Activated CD8-positive, alpha-beta memory T cell treated with anti-CD3 and anti-CD28 coated beads, Interleukin-2, amount 50 U/mL, for 48 hours (primary cell): ENCODE results near the gene NRG3.
"Not testable (repeated sequence)": the region's sequence is repeated elsewhere in the genome, so short reads cannot be mapped to it uniquely, and the experiment has no call there.

Experiments
- DNase-seq: peaks from one replicate; pipeline ENCODE4 v3.0.0-alpha.2; 2020

NRG3 gene

DNA sequence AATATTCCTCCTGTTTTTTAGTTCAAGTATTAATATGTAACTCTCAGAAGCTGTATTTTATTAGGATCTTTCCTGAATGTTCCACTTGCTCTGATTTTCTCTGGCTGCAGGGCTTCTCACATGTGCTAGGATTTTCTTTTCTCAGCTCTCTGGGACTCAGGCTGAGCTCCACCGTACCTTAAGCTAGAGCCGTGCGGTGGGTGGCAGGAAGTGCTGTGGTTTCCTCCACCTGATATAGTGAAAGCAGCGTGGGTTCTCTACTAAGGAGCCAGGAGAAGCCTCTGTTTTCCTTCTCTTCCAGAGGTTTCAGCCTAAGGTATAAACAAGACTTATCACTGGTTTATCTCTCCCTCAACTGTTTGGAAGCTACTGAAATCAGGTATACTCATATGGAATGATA, 433.6 kb downstream of the NRG3 start:
- DNase-seq = no peak

- no peak for DNase-seq
Observed at GRCh38 chr10:82310839-82311238, 435.8 kb downstream of the NRG3 start.

DNA sequence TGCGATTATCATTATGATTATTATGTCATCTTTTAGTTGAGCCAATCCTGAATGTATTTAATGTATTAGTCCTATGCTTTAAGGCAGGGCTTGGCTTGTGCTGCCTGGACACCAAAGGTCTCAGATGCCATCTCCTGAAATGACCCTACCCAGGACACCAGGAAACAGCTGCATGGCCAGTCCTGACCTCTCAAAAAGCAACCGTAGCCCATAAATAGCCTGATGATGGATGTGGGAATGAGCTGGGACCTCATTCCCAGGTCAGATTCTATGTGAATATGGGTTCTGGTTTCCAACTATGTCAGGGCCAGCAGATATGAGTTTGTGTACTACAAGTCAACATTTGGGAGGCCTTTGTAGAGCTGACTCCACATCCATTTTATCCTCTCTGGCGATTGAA, 438.4 kb downstream of the NRG3 start:
- no peak for DNase-seq

DNA sequence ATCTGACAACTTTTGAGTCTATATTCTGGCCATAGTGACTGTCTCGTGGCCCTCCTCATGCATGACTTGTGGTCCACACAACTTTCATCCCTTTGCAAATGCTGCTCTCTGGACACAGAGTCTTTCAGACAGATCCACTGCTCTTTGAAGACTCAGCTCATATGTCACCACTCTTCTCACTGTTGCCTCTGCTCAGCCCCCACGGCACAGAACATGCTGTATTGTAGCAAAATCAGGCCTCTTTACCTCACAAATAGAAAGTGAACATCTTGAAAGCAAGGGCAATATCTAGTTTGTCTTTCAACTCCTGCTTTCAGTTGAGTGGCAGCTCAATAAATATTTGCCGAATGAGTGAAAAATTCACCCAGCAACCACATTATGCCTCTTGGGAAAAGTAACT, 443.5 kb downstream of the NRG3 start:
- no peak for DNase-seq

- DNase-seq = no peak
Observed at GRCh38 chr10:82319074-82319473, 444.1 kb downstream of the NRG3 start.

GRCh38 chr10:82319562-82319961, 444.6 kb downstream of the NRG3 start:
- DNase-seq = no peak

GRCh38 chr10:82321724-82322123, 446.7 kb downstream of the NRG3 start:
- DNase-seq = no peak

DNA sequence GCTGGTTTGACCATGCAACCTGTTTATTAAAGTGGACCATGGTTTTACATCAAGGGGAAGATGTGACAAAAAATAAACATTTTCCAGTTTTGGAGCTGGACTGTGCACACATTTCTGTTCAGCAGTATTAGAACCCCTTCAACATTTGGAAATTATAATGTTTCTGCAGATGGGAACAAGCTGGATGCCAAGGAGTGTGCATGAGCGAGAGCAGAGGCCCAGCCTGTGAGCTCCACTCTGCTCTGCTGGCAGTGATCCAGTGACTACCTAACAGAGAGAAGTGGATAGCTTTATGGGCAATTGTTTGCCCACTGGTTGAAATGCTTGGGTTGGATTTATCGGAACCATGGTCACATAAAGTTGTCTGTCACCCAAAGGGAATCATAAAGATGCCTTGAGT, 456.7 kb downstream of the NRG3 start:
- no peak for DNase-seq

GRCh38 chr10:82335831-82336230, 460.8 kb downstream of the NRG3 start:
- DNase-seq = no peak

GRCh38 chr10:82340166-82340565, 465.2 kb downstream of the NRG3 start:
- no peak for DNase-seq

DNA sequence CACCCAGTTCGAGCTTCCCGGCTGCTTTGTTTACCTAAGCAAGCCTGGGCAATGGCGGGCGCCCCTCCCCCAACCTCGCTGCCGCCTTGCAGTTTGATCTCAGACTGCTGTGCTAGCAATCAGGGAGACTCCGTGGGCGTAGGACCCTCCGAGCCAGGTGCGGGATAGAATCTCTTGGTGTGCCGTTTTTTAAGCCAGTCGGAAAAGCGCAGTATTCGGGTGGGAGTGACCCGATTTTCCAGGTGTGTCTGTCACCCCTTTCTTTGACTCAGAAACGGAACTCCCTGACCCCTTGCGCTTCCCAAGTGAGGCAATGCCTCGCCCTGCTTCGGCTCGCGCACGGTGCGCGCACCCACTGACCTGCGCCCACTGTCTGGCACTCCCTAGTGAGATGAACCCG, 474.6 kb downstream of the NRG3 start:
- not testable (repeated sequence) for DNase-seq

DNA sequence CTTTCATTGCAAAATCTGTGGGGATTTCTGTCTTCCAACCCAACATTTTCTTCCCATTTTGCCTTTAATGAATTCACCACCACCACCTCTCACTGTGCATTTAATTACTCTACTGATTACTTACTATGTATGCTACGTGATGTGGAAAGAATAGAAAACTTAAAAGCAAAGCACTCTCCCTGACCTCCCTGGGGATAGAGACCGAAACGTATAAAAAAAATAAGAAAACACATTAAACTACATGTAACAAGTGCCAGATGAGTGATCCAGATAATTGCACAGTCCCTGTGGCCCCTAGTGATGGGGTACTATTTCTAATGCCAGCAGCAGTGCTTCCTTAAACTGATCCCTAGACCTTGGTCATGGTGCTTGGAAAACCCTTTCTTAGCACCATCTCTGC, 478.4 kb downstream of the NRG3 start:
- DNase-seq = no peak

- DNase-seq = no peak
Observed at GRCh38 chr10:82358486-82359099, 483.6 kb downstream of the NRG3 start.

- no peak for DNase-seq
Observed at GRCh38 chr10:82361256-82361655, 486.3 kb downstream of the NRG3 start.

DNA sequence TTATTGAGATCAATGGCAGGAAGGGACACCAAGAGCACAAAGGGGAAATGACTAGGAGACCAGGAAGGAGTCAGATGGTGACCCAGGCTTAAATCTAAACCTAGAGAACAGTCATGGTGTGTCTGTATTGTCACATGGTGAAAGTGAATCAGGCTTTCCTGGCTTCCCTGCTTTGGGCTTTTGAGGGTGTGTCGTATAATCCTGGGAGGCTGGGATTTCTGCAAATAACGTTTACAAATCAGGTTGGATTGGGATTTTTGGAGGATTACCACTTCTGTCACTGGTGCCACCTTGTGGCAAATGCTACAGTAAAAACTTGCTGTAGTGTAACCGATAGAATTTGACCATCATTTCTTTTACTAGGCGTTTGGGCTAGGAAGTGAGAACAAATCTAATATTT, 502.6 kb downstream of the NRG3 start:
- no peak for DNase-seq

GRCh38 chr10:82378146-82378545, 503.2 kb downstream of the NRG3 start:
- no peak for DNase-seq

GRCh38 chr10:82383350-82383749, 508.4 kb downstream of the NRG3 start:
- DNase-seq = no peak

GRCh38 chr10:82390866-82391658, 516.1 kb downstream of the NRG3 start:
- no peak for DNase-seq

GRCh38 chr10:82391971-82392370, 517.0 kb downstream of the NRG3 start:
- no peak for DNase-seq

DNA sequence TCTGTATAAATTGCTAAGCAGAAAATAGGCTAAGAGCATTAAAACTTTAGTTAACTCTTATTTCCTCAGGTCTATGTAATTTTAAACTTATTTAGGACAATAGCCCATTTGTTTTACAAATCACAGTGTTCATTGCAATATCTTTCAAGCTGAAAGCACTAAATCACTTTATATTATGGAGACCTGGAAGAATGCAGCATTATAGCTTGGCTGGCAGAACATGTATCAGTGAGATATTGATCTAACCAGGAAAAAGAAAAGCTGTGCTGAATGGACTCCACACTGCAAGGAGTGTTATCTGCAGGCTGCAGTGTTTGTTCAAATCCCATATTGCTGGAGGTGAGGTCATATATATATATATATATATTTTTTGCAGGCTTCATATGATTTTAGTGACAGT, 517.5 kb downstream of the NRG3 start:
- DNase-seq = no peak

DNA sequence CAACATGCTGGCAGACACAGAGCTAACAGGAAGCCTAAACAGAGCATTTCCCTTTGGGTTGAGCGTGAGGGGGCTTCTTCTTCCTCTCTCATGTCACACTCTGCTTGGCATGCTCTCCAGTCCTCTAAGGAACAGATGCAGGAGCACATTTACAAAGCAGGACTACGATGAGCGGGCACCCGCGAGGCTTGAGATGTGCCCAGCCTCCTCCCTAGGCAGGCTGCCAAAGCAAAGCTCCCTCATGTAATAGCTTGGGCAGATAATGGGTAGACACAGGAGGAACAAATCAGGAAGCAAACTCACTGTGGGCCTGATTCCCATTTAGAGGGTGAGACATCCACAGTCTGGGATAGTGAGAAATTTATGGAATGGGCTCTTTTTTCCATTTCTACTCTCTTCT, 519.1 kb downstream of the NRG3 start:
- DNase-seq = no peak

DNA sequence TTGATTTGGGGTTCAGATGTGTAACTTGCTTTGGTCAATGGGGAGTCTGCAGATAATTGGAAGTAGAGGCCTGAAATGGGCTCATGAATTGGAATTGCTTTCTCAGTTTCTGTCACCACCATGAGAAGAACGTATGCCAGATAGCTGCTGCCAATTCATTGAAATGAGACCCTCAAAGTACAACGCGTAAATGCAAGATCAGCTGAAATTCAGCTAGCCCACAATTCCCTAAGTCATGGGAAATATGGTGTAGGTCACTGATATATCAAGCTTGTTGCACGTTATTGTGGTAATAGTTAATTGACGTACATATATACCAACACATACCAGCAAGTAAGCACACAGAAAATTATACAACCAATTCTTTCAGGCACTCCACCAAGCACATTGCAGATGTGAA, 520.0 kb downstream of the NRG3 start:
- DNase-seq = no peak

DNA sequence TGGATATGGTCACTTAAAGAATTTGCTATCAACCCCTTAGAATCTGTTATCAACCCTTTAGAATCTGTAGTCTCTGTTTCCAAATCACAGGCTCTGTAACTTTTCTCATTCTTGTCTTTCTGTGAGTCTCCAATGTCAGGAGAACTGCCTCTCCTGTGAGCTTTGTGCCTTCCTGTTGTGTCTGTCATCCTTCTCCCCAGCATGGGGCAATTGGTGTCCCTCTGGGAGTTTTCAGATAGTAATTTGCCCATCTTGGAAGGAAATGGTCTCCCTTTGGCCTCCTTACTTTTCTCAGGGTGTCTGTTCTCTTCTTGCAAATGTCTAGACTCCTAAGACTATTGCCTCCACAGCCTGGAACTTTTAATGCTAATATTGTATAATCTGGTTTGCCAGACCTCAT, 521.9 kb downstream of the NRG3 start:
- no peak for DNase-seq

- no peak for DNase-seq
Observed at GRCh38 chr10:82397854-82398253, 522.9 kb downstream of the NRG3 start.

GRCh38 chr10:82399850-82400249, 524.9 kb downstream of the NRG3 start:
- no peak for DNase-seq
